Ascending aorta (tissue), 2 donors: ENCODE measurements around the gene VASH2. TPM values are rescaled to one million over a fixed set of nuclear protein-coding genes. Genes with fewer than 3 reads are reported as not detected.
A peak's percentile ranks its signal among the peaks of the same experiment; 100 is the strongest.
"Not testable (repeated sequence)": the region's sequence is repeated elsewhere in the genome, so short reads cannot be mapped to it uniquely, and the experiment has no call there.

Source experiments
- DNase-seq, 2 donors: peaks; one replicate each; pipeline ENCODE4 v3.0.0-alpha.2; 2019; ENCODE audit warnings: low spot score in 2 of 2
- H3K27ac ChIP-seq, 2 donors: fragments of 200-600 bp; sonication (generic); one replicate each; pipeline ENCODE4 v1.5.1; 2016 to 2017; ENCODE audit warnings: mild to moderate bottlenecking in 1 of 2
- H3K27me3 ChIP-seq: fragments of 200-600 bp; sonication (generic); one replicate; pipeline ENCODE4 v1.5.1; 2017
- H3K36me3 ChIP-seq, 2 donors: fragments of 200-600 bp; sonication (generic); one replicate each; pipeline ENCODE4 v1.5.1; 2016
- H3K4me1 ChIP-seq, 2 donors: fragments of 200-600 bp; sonication (generic); one replicate each; pipeline ENCODE4 v1.5.1; 2016 to 2017; ENCODE audit warnings: mild to moderate bottlenecking in 1 of 2
- H3K4me3 ChIP-seq, 2 donors: fragments of 200-600 bp; sonication (generic); one replicate each; pipeline ENCODE4 v1.5.1; 2016 to 2017; ENCODE audit warnings: mild to moderate bottlenecking in 1 of 2
- H3K9me3 ChIP-seq, 2 donors: fragments of 200-600 bp; sonication (generic); one replicate each; pipeline ENCODE4 v1.5.1; 2016
- CTCF ChIP-seq, 3 experiments: fragments of 200-600 bp in 2 of 3; fragments of 450-650 bp in 1 of 3; sonication (generic) in 2 of 3; IDR thresholded peaks; one replicate each; pipeline ENCODE4 v1.5.1; 2016 to 2019; ENCODE audit warnings: antibody characterized with exemption in 3 of 3, mild to moderate bottlenecking in 1 of 3, moderate library complexity in 1 of 3
- intact Hi-C: fragments of 100-400 bp; cut with DNase I; formaldehyde crosslinking; loops from one replicate; pipeline ENCODE4 v1.15.1; 2023
- total RNA-seq: library from RNA; depleted of rRNA; stranded (reverse); fragments of >200 nt; gene quantifications from one replicate; pipeline ENCODE4 v1.1.0, GENCODE V29; 2016

The VASH2 gene
- total RNA-seq, result 0.11 TPM

GRCh38 chr1:212950243-212951125 is at the start of gene VASH2:
VASH2 (plus strand) TSS chr1:212950541; CDS start chr1:212951543, 1,002 bp downstream.
- Histone ChIP-seq H3K27ac (no peak within 1 kb of the TSS), H3K4me3 (peak within 1 kb of the TSS; percentile 68 to 77), H3K4me1 (peaks cover 0 to 8% of the 10 kb centered on the region in 2 donors), H3K27me3 (no peaks in the 10 kb centered on the region), H3K36me3 (no peaks in the 10 kb centered on the region), H3K9me3 (no peaks in the 10 kb centered on the region)
- DNase-seq, result peak; percentile 46 to 91
- TF ChIP-seq CTCF (IDR thresholded peaks at IDR 0.05), result no peak
- intact Hi-C loops, result no loop called here

GRCh38 chr1:212901290-212901689 is 49.1 kb upstream of the VASH2 start:
- TF ChIP-seq CTCF (IDR thresholded peaks at IDR 0.05), result no peak
- peaks cover 3 to 28% of the 10 kb centered on the region in 2 donors for H3K36me3 ChIP-seq
- H3K4me1 ChIP-seq, result no peaks in the 10 kb centered on the region
- H3K27ac ChIP-seq, result no peak overlapping the region
- H3K27me3 ChIP-seq, result no peaks in the 10 kb centered on the region
- intact Hi-C loops, result no loop called here
- DNase-seq, result no peak
- peaks cover 18 to 34% of the 10 kb centered on the region in 2 donors for H3K9me3 ChIP-seq
- H3K4me3 ChIP-seq, result no peak overlapping the region

GRCh38 chr1:212902054-212902453 is 48.3 kb upstream of the VASH2 start:
- Histone ChIP-seq H3K27me3 (no peaks in the 10 kb centered on the region), H3K36me3 (peaks cover 0 to 25% of the 10 kb centered on the region in 2 donors), H3K4me3 (no peak overlapping the region), H3K27ac (no peak overlapping the region), H3K4me1 (no peaks in the 10 kb centered on the region), H3K9me3 (peaks cover 18 to 34% of the 10 kb centered on the region in 2 donors)
- no peak for TF ChIP-seq CTCF (IDR thresholded peaks at IDR 0.05)
- no peak for DNase-seq
- intact Hi-C loops, result no loop called here

- Histone ChIP-seq H3K4me3 (no peak overlapping the region), H3K4me1 (no peaks in the 10 kb centered on the region), H3K9me3 (peaks cover 18 to 31% of the 10 kb centered on the region in 2 donors), H3K27ac (no peak overlapping the region), H3K36me3 (peaks cover 0 to 9% of the 10 kb centered on the region in 2 donors), H3K27me3 (no peaks in the 10 kb centered on the region)
- intact Hi-C loops, result no loop called here
- no peak for DNase-seq
- no peak for TF ChIP-seq CTCF (IDR thresholded peaks at IDR 0.05)
Observed at GRCh38 chr1:212903664-212904063, 46.7 kb upstream of the VASH2 start.

GRCh38 chr1:212908071-212908470 is 42.3 kb upstream of the VASH2 start:
- H3K4me1 ChIP-seq, H3K9me3 ChIP-seq, H3K36me3 ChIP-seq, DNase-seq, H3K27ac ChIP-seq, H3K27me3 ChIP-seq, intact Hi-C loops, H3K4me3 ChIP-seq: not testable (repeated sequence)

GRCh38 chr1:212908971-212909370 is 41.4 kb upstream of the VASH2 start:
- no peak for DNase-seq
- H3K9me3 ChIP-seq, result no peaks in the 10 kb centered on the region
- no peak for TF ChIP-seq CTCF (IDR thresholded peaks at IDR 0.05)
- no peaks in the 10 kb centered on the region for H3K36me3 ChIP-seq
- no peaks in the 10 kb centered on the region for H3K4me1 ChIP-seq
- H3K27me3 ChIP-seq, result no peaks in the 10 kb centered on the region
- intact Hi-C loops, result no loop called here
- H3K27ac ChIP-seq, result no peak overlapping the region
- H3K4me3 ChIP-seq, result no peak overlapping the region
